Neural cell (in vitro differentiated cells): ENCODE measurements around the gene GSE1. TPM values are rescaled to one million over a fixed set of nuclear protein-coding genes. Genes with fewer than 3 reads are reported as not detected.

Experiments used
- H2AFZ ChIP-seq: fragments of 200-600, 300-800 bp; sonication (generic), shearing (Covaris generic); 2 replicates; pipeline ENCODE4 v1.6.0; 2014; ENCODE audit warnings: low read depth, mild to moderate bottlenecking, antibody characterized with exemption, low read length, moderate library complexity
- H3F3A ChIP-seq: fragments of 200-600 bp; shearing (Covaris generic); 2 replicates; pipeline ENCODE4 v1.6.1; 2016; ENCODE audit warnings: mild to moderate bottlenecking, moderate library complexity, mixed read lengths, antibody characterized with exemption, low read length; ENCODE audit not compliant: insufficient read depth, poor library complexity, severe bottlenecking
- H3K27ac ChIP-seq: fragments of 200-600, 300-800 bp; sonication (generic), shearing (Covaris generic); 2 replicates; pipeline ENCODE4 v1.5.1; 2014; ENCODE audit warnings: mild to moderate bottlenecking, low read length, moderate library complexity
- H3K27me3 ChIP-seq: fragments of 300-800, 200-600 bp; sonication (generic), shearing (Covaris generic); 2 replicates; pipeline ENCODE4 v1.6.0; 2014; ENCODE audit warnings: mild to moderate bottlenecking, low read depth, low read length, moderate library complexity; ENCODE audit not compliant: insufficient read depth
- H3K36me3 ChIP-seq: fragments of 300-800, 200-600 bp; sonication (generic), shearing (Covaris generic); 2 replicates; pipeline ENCODE4 v1.5.1; 2014; ENCODE audit warnings: mild to moderate bottlenecking, antibody characterized with exemption, low read length, moderate library complexity; ENCODE audit not compliant: insufficient read depth
- H3K4me2 ChIP-seq: fragments of 300-800, 200-600 bp; sonication (generic), shearing (Covaris generic); 2 replicates; pipeline ENCODE4 v1.6.0; 2014; ENCODE audit warnings: mild to moderate bottlenecking, low read length
- H3K4me3 ChIP-seq: fragments of 300-800, 200-600 bp; sonication (generic), shearing (Covaris generic); 2 replicates; pipeline ENCODE4 v1.5.1; 2014; ENCODE audit warnings: mild to moderate bottlenecking, low read length, moderate library complexity
- H3K79me2 ChIP-seq: fragments of 200-600 bp; shearing (Covaris generic); replicated peaks from 2 replicates; pipeline ENCODE4 v1.6.0; 2014; ENCODE audit warnings: mild to moderate bottlenecking, low read length, moderate library complexity; ENCODE audit not compliant: insufficient read depth
- H3K9ac ChIP-seq: fragments of 300-800, 200-600 bp; sonication (generic), shearing (Covaris generic); 2 replicates; pipeline ENCODE4 v1.6.1; 2016; ENCODE audit warnings: mild to moderate bottlenecking, low read length, mixed read lengths
- H3K9me2 ChIP-seq: fragments of 200-600 bp; shearing (Covaris generic); 2 replicates; pipeline ENCODE4 v1.6.1; 2016; ENCODE audit warnings: mild to moderate bottlenecking, low read length, mixed read lengths; ENCODE audit not compliant: insufficient read depth
- H3K9me3 ChIP-seq: fragments of 200-600, 300-800 bp; sonication (generic), shearing (Covaris generic); 2 replicates; pipeline ENCODE4 v1.6.1; 2016; ENCODE audit warnings: mild to moderate bottlenecking, mixed run types, low read length, moderate library complexity, mixed read lengths
- H4K20me1 ChIP-seq: fragments of 200-600 bp; shearing (Covaris generic); 2 replicates; pipeline ENCODE4 v1.6.1; 2016; ENCODE audit warnings: mild to moderate bottlenecking, mixed run types; ENCODE audit not compliant: insufficient read depth
- EP300 ChIP-seq: fragments of 450-650 bp; conservative IDR thresholded peaks from 2 replicates; pipeline ENCODE4 v1.6.1; 2014; ENCODE audit warnings: antibody characterized with exemption, mild to moderate bottlenecking, moderate library complexity; ENCODE audit not compliant: poor library complexity, severe bottlenecking
- EZH2 ChIP-seq: fragments of 200-600, 300-800 bp; shearing (Covaris generic), sonication (generic); IDR thresholded peaks from 2 replicates; pipeline ENCODE4 v1.6.1; 2014; ENCODE audit warnings: antibody characterized with exemption, low read length, borderline replicate concordance, mild to moderate bottlenecking; ENCODE audit not compliant: insufficient read depth, poor library complexity, severe bottlenecking
- MXI1 ChIP-seq: fragments of 450-650 bp; conservative IDR thresholded peaks from 2 replicates; pipeline ENCODE4 v1.6.1; 2014; ENCODE audit warnings: antibody characterized with exemption, mild to moderate bottlenecking; ENCODE audit not compliant: poor library complexity, severe bottlenecking
- POLR2AphosphoS5 ChIP-seq: IDR thresholded peaks from 2 replicates; pipeline ENCODE4 v1.6.1; 2012
- RAD21 ChIP-seq: fragments of 450-650 bp; conservative IDR thresholded peaks from 2 replicates; pipeline ENCODE4 v1.6.1; 2014; ENCODE audit warnings: antibody characterized with exemption, mild to moderate bottlenecking, moderate library complexity
- SMC3 ChIP-seq: fragments of 450-650 bp; conservative IDR thresholded peaks from 2 replicates; pipeline ENCODE4 v1.6.1; 2014; ENCODE audit warnings: antibody characterized with exemption, mild to moderate bottlenecking, moderate library complexity; ENCODE audit not compliant: poor library complexity
- TAF1 ChIP-seq: IDR thresholded peaks from 2 replicates; pipeline ENCODE4 v1.6.1; 2012; ENCODE audit warnings: low read depth
- polyA plus RNA-seq: library from polyadenylated mRNA; depleted of rRNA; stranded (reverse); fragments of >200 nt; gene quantifications from 2 replicates; pipeline ENCODE4 v1.2.3, GENCODE V29; 2014
- TF ChIP-seq, protein P1 (sequence below): IDR thresholded peaks from 2 replicates; pipeline ENCODE4 v1.6.1; 2012; ENCODE audit warnings: borderline replicate concordance
- TF ChIP-seq, protein P2 (sequence below): fragments of 450-650 bp; IDR thresholded peaks from 2 replicates; pipeline ENCODE4 v1.5.1; 2014; ENCODE audit warnings: antibody characterized with exemption, mild to moderate bottlenecking, moderate library complexity; ENCODE audit not compliant: poor library complexity, severe bottlenecking

The GSE1 gene
- polyA plus RNA-seq, 1 donor from 2014 or later = 35.6 TPM

DNA sequence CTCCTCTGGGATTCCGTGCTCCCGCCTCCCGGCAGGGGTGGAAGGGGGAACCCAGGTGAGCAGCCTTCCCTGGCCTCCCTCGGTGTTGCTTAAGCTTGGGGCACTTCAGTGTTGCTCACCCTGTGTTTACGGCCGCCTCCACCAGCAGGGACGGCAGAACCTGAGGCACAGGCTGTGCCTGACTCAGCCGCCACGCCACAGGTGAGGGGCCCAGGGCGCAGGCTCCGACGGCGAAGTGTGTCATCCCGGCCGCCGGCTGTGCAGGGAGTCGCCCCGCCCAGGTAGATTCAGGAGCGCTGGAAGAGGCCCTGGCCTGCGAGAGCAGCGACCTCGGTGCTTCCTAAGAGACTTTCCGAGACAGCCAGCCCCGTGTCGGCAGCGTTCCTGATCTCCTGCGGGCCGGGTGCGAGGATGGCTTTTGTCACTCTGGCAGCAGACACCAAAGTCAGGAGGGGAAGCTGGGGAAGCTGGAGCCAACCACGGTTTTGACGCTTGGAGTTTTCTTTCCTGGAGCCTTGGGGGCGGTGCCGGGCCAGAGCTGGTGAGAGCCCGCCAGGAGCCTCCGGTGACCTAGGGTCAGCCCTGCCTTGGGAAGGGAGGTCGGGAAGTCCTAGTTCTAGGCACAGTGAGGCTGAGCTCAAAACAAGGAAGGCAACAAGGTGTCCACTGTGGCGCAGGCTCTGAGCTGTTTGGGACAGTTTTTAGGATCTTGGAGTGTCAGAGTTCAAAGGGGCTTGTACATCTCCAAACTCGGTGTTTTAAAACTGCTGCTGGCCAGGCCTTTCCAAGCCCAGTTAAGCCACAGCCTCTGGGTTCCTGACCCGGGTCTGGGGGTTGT is 2.1 kb downstream of the GSE1 start:
- Histone ChIP-seq H3K9ac (peak overlapping the region; percentile 63), H4K20me1 (peaks cover 23% of the 10 kb centered on the region), H3K27ac (peak overlapping the region; percentile 67), H3K9me2 (no peaks in the 10 kb centered on the region), H2AFZ (no peak overlapping the region), H3K4me3 (peak overlapping the region; percentile 76), H3K79me2 (peaks cover 64% of the 10 kb centered on the region), H3K9me3 (no peaks in the 10 kb centered on the region), H3K4me2 (peak overlapping the region; percentile 91), H3K36me3 (no peaks in the 10 kb centered on the region), H3K27me3 (no peaks in the 10 kb centered on the region), H3F3A (peaks cover 4% of the 10 kb centered on the region)
- TF ChIP-seq MXI1 (no peak), TAF1 (no peak), RAD21 (no peak), SMC3 (no peak), POLR2AphosphoS5 (no peak), EP300 (no peak), EZH2 (no peak)
- TF ChIP-seq, protein P1, sequence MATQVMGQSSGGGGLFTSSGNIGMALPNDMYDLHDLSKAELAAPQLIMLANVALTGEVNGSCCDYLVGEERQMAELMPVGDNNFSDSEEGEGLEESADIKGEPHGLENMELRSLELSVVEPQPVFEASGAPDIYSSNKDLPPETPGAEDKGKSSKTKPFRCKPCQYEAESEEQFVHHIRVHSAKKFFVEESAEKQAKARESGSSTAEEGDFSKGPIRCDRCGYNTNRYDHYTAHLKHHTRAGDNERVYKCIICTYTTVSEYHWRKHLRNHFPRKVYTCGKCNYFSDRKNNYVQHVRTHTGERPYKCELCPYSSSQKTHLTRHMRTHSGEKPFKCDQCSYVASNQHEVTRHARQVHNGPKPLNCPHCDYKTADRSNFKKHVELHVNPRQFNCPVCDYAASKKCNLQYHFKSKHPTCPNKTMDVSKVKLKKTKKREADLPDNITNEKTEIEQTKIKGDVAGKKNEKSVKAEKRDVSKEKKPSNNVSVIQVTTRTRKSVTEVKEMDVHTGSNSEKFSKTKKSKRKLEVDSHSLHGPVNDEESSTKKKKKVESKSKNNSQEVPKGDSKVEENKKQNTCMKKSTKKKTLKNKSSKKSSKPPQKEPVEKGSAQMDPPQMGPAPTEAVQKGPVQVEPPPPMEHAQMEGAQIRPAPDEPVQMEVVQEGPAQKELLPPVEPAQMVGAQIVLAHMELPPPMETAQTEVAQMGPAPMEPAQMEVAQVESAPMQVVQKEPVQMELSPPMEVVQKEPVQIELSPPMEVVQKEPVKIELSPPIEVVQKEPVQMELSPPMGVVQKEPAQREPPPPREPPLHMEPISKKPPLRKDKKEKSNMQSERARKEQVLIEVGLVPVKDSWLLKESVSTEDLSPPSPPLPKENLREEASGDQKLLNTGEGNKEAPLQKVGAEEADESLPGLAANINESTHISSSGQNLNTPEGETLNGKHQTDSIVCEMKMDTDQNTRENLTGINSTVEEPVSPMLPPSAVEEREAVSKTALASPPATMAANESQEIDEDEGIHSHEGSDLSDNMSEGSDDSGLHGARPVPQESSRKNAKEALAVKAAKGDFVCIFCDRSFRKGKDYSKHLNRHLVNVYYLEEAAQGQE = no peak
- TF ChIP-seq, protein P2, sequence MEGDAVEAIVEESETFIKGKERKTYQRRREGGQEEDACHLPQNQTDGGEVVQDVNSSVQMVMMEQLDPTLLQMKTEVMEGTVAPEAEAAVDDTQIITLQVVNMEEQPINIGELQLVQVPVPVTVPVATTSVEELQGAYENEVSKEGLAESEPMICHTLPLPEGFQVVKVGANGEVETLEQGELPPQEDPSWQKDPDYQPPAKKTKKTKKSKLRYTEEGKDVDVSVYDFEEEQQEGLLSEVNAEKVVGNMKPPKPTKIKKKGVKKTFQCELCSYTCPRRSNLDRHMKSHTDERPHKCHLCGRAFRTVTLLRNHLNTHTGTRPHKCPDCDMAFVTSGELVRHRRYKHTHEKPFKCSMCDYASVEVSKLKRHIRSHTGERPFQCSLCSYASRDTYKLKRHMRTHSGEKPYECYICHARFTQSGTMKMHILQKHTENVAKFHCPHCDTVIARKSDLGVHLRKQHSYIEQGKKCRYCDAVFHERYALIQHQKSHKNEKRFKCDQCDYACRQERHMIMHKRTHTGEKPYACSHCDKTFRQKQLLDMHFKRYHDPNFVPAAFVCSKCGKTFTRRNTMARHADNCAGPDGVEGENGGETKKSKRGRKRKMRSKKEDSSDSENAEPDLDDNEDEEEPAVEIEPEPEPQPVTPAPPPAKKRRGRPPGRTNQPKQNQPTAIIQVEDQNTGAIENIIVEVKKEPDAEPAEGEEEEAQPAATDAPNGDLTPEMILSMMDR = no peak

DNA sequence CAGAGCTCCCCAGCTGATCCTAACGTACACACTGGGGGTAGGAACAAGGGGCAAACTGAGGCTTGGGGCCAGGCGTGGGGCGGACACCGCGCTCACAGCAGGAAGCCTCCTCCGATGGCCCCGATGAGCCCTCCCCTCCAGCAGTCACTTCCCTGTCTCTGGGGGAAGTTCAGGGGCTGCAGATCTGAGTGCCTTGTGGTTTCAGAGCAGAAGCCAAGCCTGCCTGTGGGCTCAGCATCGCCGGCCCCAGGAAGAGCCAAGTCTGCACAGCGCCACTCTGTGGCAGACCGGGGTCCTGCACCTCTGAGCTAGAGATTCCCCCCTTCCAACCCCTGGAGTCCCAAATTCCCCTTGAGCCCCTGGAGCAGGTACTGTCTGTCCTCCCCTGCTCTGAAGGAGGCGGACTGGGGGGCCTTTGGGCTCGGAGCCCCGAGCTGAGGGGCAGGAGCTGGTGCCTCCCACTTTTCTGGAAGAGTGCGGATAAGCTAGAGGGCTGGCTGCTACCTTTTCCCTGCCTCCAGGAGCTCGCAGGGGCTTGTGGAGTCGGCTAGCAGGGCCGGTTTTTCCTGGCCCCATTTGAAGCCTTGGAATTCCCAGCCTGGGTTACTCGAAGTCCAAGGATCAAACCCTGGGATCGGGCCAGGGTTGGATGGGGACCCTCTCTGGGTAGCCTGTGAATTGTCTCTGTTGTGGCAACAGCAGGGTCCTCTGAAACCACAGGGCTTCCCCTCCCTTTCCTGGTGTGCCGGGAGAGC is 2.9 kb downstream of the GSE1 start:
- Histone ChIP-seq H3K4me3 (peak overlapping the region; percentile 76), H3F3A (peaks cover 4% of the 10 kb centered on the region)

More for the DNA sequence above, 2.9 kb downstream of the GSE1 start:
- H3K9ac ChIP-seq = peak overlapping the region; percentile 63
- peak overlapping the region; percentile 67 for H3K27ac ChIP-seq
- no peaks in the 10 kb centered on the region for H3K9me3 ChIP-seq
- H4K20me1 ChIP-seq = peaks cover 23% of the 10 kb centered on the region
- H3K27me3 ChIP-seq = no peaks in the 10 kb centered on the region
- peaks cover 66% of the 10 kb centered on the region for H3K79me2 ChIP-seq
- peak overlapping the region; percentile 91 for H3K4me2 ChIP-seq
- H3K9me2 ChIP-seq = no peaks in the 10 kb centered on the region
- TF ChIP-seq RAD21 (peak; percentile 84), POLR2AphosphoS5 (peak; percentile 9), EZH2 (no peak), EP300 (no peak), SMC3 (peak; percentile 92), TAF1 (no peak), MXI1 (peak; percentile 16)
- TF ChIP-seq, protein P1 = peak; percentile 23
- TF ChIP-seq, protein P2 = peak; percentile 94
- H3K36me3 ChIP-seq = no peaks in the 10 kb centered on the region
- no peak overlapping the region for H2AFZ ChIP-seq
